GM10248 (cell line): ENCODE measurements around the gene PRPF8.

ENCODE experiments used
- CTCF ChIA-PET: fragments of 300-600 bp; sonication (Branson Sonifier 250); formaldehyde crosslinking; extraction: SDS; loops from one replicate; lab custom pipeline; 2021; ENCODE audit warnings: antibody characterized with exemption; lab: Yijun Ruan, JAX
- POLR2A ChIA-PET: fragments of 350-650 bp; sonication (Branson Sonifier 250); formaldehyde crosslinking; extraction: SDS; loops from one replicate; lab custom pipeline; 2020; ENCODE audit warnings: antibody characterized with exemption; lab: Yijun Ruan, JAX
- DNase-seq: peaks from one replicate; pipeline ENCODE4 v3.0.0; 2012; ENCODE audit errors: extremely low spot score
- CTCF ChIP-seq: IDR thresholded peaks from 2 replicates; pipeline ENCODE4 v1.5.1; 2012; ENCODE audit warnings: mild to moderate bottlenecking, low read depth; ENCODE audit errors: extremely low read depth, missing control alignments, control extremely low read depth

PRPF8 gene

DNA sequence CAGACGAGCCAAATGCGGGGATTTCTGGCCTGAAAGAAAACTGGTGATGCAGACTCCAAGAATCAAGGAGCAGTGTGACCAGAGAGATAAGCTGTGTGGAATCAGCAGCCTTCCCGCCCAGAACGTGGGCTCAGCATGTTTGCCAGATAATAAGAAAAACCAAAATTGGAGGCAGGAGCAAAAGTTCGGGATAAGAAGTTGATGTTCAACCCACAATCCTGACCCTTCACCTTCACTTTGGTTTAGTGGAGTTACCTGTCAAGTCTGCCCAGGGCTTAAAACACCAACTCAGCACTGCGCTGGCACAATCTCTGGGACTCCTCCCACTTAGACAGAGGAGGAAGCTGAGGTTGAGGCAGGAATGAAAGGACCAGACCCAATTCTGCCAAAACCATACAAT, 59.1 kb downstream of the PRPF8 start:
- POLR2A ChIA-PET: interaction anchor here (0.7 to 1.8 kb wide), 2 partner anchors 15 to 48 kb away, joined by 3 to 6 read pairs; no protein-coding TSS in a partner anchor
- CTCF ChIA-PET: interaction anchor here (0.7 to 2.4 kb wide), 5 partner anchors 8 to 92 kb away, joined by 3 to 18 read pairs (median 4); no protein-coding TSS in a partner anchor
- no peak for TF ChIP-seq CTCF
- no peak for DNase-seq

DNA sequence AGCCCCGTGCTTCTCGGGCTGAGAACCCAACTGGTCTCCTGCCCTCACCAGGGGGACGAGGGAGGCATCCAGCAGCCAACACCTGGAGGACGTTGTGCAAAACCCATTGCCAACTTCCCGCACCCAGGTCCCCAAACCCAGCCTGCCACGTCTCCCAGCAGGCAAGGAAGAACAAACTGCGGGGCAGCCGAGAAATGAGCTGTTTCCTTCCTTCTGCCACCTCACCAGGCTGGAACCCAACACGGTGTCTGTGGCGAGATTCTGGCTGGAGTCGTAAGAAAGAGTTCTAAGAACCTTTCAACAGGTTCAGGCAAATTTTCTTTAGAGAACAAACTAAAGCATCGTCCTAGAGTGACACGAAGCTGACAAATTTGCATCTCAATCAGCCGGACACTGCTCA, 59.6 kb downstream of the PRPF8 start:
- DNase-seq: no peak
- CTCF ChIA-PET: interaction anchor here (2.4 kb wide), 1 partner anchor 51 kb away, joined by 18 read pairs; no protein-coding TSS in a partner anchor
- TF ChIP-seq CTCF: no peak
- POLR2A ChIA-PET: interaction anchor here (1.8 kb wide), 1 partner anchor 15 kb away, joined by 6 read pairs; no protein-coding TSS in a partner anchor

DNA sequence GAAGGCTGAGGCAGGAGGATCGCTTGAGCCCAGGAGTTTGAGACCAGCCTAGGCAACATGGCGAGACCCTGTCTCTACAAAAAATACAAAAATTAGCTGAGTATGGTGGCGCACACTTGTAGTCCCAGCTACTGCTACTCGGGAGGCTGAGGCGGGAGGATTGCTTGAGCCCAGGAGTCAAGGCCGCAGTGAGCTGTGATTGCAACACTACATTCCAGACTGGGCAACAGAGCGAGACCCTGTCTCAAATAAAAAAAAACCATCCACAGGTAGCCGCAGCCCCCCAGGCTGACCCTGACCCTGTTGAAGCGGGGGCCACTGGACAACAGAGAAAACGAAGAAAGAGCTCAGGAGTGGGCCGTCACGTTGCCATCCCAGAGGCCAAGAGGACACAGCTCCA, 60.0 kb downstream of the PRPF8 start:
- TF ChIP-seq CTCF: no peak
- DNase-seq: no peak
- ChIA-PET CTCF (interaction anchor here (2.4 kb wide), 1 partner anchor 50 kb away, joined by 18 read pairs; no protein-coding TSS in a partner anchor), POLR2A (interaction anchor here (1.8 kb wide), 1 partner anchor 14 kb away, joined by 6 read pairs; no protein-coding TSS in a partner anchor)

DNA sequence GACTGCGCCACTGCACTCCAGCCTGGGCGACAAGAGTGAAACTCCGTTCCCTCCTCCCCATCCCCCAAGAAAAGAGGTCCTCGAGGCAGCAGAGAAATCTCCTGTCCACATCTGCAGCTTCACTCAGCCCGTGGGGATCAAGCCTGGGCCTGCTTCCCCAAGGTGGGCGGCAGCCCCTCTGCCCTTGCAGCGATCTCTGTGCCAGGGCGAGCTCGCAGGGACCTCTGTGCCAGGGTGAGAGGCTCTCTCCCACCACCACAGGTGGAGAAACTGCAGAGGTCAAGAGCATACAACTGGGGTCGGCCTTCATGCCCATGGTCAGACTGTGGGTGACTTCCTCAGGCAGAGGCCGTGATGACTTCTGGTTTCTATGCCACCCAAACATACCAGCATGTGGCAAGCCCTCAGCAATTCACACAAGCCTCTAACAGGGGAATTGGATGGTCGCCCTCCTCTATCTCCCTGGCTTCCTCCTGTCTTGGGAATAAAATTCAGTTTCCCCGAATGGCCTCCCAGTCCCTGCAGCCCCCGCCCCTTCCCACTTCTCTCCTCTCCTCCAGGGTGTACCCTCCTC, 61.5 kb downstream of the PRPF8 start:
- POLR2A ChIA-PET: no interaction called here
- CTCF ChIA-PET: no interaction called here
- no peak for TF ChIP-seq CTCF
- no peak for DNase-seq

- ChIA-PET CTCF (interaction anchor here (2.1 kb wide), 1 partner anchor 9 kb away, joined by 8 read pairs; no protein-coding TSS in a partner anchor), POLR2A (no interaction called here)
- no peak for DNase-seq
- TF ChIP-seq CTCF: no peak
Measured at GRCh38 chr17:1621273-1621954, 63.3 kb downstream of the PRPF8 start.

- CTCF ChIA-PET: interaction anchor here (2.0 to 2.1 kb wide), 2 partner anchors 10 to 14 kb away, joined by 8 to 9 read pairs; no protein-coding TSS in a partner anchor
- no peak for TF ChIP-seq CTCF
- no peak for DNase-seq
- POLR2A ChIA-PET: no interaction called here
Measured at GRCh38 chr17:1620486-1620885, 64.2 kb downstream of the PRPF8 start.
